ENCODE measurements around the gene IGSF5.

DNA sequence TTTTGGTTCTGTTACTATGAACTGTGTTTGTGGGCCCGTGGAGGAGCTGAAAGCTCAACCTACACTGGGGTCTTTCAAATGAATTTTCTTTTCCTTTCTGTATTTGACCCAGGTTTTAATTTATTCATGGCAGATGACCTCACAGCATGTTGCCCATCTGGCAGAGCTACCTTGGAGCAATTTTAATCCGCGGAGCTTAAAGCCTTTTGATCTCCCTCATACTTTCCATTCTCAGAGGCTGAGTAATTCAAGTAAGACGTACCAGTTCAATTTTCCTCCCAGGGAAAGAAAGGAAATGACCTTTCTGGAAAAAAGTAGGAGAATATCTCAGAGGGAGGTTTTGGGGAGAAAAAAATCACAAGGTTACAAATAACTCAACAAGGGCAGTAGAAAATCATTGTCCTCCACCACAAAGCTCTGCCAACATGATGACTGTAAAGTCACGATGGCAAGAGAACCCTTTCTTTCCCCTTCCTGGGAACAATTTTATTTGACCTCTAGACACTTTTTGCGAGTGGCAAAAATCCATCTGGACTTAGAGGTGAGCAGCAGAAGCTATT is 100.7 kb downstream of the IGSF5 start:
- TF ChIP-seq, protein P1, sequence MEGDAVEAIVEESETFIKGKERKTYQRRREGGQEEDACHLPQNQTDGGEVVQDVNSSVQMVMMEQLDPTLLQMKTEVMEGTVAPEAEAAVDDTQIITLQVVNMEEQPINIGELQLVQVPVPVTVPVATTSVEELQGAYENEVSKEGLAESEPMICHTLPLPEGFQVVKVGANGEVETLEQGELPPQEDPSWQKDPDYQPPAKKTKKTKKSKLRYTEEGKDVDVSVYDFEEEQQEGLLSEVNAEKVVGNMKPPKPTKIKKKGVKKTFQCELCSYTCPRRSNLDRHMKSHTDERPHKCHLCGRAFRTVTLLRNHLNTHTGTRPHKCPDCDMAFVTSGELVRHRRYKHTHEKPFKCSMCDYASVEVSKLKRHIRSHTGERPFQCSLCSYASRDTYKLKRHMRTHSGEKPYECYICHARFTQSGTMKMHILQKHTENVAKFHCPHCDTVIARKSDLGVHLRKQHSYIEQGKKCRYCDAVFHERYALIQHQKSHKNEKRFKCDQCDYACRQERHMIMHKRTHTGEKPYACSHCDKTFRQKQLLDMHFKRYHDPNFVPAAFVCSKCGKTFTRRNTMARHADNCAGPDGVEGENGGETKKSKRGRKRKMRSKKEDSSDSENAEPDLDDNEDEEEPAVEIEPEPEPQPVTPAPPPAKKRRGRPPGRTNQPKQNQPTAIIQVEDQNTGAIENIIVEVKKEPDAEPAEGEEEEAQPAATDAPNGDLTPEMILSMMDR (conservative IDR thresholded peaks at IDR 0.05), result no peak
- TF ChIP-seq EZH2 (IDR thresholded peaks at IDR 0.05; ENCODE audit: low read depth), result no peak
